ENCODE data around the gene TMEFF2. TPM values are rescaled to one million over a fixed set of nuclear protein-coding genes. Genes with fewer than 3 reads are reported as not detected.
"Not testable (repeated sequence)": the region's sequence is repeated elsewhere in the genome, so short reads cannot be mapped to it uniquely, and the experiment has no call there.

TMEFF2 gene
- total RNA-seq, 1 donor from 2014 or later, result not detected

DNA sequence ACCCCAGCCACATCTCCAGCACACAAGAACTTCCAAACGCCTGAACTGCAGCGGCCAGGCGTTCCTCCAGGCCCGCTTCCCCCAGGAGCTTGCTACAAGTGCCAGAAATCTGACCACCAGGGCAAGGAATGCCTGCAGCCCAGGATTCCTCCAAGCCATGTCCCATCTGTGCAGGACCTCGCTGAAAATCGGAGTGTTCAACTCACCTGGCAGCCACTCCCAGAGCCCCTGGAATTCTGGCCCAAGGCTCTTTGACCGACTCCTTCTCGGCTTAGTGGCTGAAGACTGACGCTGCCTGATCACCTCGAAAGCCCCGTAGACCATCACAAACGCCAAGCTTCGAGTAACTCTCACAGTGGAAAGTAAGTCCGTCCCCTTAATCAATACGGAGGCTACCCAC lies 62.1 kb downstream of the TMEFF2 start:
- intact Hi-C loops (cut with micrococcal nuclease), result not testable (repeated sequence)

DNA sequence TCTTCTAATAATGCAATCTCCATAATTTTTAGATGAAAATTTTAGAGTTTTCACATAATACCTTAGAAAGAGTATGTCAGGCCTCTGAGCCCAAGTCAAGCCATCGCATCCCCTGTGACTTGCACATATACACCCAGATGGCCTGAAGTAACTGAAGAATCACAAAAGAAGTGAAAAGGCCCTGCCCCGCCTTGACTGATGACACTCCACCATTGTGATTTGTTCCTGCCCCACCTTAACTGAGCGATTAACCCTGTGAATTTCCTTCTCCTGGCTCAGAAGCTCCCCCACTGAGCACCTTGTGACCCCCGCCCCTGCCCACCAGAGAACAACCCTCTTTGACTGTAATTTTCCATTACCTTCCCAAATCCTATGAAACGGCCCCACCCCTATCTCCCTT lies 64.4 kb downstream of the TMEFF2 start:
- intact Hi-C loops (cut with micrococcal nuclease), result not testable (repeated sequence)

DNA sequence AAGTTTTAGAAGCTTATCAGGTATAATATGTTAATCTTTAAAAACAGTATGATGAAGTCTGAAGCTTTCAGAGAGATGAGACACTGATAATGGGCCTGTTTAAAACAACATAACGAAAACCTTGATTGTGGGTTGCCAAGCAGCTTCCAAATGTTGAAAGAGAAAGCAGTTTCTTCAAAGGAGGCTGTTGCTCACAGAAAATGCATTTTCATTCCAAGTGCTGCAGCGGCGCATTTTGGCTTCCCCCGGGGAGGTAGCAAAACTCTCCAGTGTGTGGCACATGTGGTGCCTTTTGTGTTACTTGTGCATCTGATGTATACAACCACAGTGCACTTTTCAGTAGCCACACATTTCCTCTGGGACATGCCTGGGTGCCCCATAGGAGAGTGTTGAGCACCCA lies 66.1 kb downstream of the TMEFF2 start:
- intact Hi-C loops (cut with micrococcal nuclease), result no loop called here

DNA sequence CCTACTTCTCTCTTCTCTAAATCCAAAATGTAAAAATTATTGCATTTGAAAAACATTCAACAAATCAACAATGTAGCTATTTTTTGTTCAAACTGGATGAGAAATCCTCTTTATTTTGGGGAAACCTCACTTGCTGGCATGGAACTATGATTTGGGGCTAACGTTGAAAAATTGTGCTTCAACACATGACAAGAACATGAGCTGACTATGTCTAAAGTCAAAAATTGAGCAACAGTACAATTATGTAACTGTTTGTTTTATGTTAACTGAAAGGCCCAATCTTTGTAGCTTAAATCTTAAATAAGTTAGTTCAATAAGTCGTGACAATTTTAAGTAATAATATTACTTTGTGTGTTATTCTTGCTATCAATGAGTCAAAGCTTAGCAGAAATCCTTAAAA lies 67.3 kb downstream of the TMEFF2 start:
- intact Hi-C loops (cut with micrococcal nuclease), result no loop called here

DNA sequence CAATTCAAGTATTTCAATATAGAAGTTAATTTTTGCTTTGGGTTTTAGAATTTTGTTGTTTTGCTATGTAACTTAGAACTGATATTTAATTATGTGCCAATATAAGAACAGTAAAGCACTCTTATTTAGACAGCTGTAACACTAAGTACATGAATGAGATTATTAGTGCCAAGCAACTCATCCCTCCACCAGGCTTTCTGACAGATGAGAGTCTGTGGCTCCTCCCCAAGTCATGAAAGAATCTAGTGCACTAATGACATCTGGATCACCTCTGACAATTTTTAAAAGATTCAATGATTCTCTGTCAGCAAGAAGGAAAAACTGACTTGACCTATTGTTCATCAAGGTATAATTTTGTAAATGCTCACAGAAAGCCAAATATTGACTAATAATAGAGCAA lies 67.8 kb downstream of the TMEFF2 start:
- intact Hi-C loops (cut with micrococcal nuclease), result no loop called here

DNA sequence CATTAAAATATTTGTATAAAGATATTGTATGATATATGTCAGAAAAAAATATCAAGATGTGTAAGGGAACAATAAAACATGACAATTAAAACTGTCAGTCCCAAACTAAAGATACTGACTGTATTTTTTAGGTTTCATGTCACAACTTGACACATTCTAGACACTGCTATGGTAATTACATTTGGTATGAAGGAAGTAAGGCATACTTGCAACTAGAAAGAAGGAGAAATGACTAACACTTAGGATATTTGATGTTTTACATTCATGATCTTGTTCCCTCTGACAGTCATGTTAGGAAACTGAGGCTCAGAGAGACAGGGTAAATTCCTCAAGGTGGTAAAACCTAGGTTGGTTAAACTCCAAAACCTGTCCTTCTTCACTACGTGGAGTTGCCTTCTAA lies 68.3 kb downstream of the TMEFF2 start:
- intact Hi-C loops (cut with micrococcal nuclease), result no loop called here

DNA sequence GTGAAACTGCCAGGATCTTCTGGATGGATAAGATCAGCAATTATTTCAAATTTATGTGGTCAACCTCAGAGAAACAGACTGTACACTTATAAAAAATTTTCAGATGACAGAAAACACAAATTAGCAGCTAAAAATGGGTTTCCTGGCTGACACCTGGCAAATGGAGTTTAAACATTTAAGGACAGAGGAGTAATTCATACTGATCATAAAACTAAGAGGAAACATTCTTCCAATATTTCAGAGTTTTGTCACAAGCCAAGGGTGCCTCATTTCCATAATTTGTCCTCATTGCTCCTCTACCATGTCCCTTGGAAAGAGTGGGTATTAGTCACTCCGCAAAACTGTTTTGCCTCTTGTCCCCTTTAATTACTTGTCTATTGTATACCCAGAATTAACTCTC lies 70.2 kb downstream of the TMEFF2 start:
- intact Hi-C loops (cut with micrococcal nuclease), result no loop called here

DNA sequence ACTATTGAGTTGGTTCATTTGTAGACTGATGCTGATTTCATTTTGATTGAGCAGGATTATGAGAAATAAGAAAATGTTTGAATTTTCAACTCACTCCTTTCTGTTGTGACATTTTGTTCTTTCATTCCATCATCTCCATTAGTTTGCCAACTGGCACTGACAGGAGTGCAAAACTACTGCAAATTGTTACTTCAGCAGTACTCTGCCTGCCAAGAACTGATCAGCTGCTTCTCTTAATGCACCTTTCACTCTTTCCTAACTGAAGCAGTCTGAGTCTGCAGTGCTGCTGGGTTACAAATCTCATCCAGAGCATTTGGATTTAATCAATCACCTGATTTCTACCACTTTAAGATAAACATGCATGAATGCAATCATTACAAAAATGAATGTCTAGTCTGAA lies 70.9 kb downstream of the TMEFF2 start:
- intact Hi-C loops (cut with micrococcal nuclease), result no loop called here

DNA sequence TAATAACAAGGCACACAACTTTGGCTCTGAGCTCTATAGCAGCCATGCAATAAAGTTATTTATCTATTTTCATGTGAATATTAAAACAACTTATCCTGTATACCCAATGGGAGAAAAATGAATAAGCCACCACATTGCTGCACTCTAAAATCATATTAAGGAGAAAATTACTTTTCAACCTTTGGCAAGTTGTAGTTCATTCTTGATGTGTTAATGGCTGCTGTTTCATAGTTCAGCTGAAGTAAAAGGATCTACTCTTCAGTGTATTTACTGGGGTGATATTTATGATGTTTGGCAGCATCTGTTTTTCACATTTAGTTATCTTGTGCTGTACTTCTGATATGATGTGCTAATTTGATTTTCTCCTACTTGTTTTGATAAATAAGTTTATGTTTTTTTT lies 71.8 kb downstream of the TMEFF2 start:
- intact Hi-C loops (cut with micrococcal nuclease), result no loop called here

DNA sequence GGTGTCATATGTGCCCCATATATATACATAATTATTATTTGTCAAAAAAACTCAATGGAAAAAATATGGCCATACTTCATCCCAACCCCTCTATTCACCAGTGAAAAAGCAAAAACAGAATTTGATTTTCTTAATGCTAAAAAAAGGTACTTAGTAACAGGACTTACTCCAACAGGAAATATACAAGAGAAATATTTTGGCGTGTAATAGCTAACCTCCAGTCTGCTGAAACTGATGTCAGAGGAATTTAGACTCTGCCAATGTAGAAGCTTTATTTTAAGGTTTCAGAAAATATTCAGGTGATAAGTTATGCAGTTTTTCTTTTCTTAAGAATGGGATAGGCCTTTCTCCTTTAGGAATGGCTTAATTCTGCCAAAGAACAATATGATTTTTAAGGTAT lies 72.6 kb downstream of the TMEFF2 start:
- intact Hi-C loops (cut with micrococcal nuclease), result no loop called here

DNA sequence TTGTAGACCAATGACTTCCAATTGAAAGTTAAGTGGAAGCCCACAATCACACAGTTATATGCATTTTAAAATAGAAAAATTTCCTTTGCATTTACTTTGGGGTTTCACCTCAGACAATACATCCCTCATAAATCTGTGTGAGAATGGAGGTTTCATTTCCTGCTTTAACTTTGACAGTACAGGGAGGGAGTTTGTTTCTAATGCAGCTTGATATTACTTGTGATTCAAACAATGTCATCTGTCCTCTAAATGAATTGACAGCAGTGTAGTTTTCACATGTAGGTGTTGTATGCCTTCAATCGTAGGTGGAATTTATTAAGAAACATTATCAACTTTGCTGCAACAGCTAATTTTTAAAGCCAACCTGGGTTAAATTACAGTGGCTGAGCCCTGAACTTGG lies 75.2 kb downstream of the TMEFF2 start:
- intact Hi-C loops (cut with micrococcal nuclease), result no loop called here

DNA sequence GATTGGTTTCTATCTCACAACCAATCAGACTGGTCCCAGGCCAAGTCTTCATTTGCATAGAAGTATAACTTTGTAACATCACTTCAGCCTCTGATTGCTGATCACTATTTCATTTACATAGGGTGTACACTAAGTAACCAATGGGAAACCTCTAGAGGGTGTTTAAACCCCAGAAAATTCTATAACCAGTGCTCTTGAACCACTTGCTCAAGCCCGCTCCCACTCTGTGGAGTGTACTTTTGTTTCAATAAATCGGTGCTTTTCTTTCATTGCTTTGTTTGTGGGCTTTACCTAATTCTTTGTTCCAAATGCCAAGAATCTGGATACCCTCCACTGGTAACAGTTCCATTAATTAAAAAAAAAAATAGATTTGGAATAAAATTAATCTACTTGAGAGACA lies 77.0 kb downstream of the TMEFF2 start:
- intact Hi-C loops (cut with micrococcal nuclease), result no loop called here

DNA sequence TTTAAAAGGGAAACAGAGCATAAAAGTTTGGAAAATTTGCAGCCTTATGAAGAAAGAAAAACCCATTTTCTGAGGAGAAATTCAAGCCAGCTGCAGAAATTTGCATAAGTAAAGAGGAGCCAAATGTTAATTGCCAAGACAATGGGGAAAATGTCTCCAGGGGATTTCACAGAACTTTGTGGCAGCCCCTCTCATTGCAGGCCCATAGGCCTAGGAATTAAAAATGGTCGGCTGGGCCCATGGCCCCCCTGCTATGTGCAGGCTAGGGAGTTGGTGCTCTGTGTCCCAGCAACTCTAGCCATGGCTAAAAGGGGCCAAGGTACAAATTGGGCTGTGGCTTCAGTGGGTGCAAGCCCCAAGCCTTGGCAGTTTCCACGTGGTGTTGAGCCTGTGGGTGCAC lies 83.2 kb downstream of the TMEFF2 start:
- intact Hi-C loops (cut with micrococcal nuclease), result not testable (repeated sequence)

DNA sequence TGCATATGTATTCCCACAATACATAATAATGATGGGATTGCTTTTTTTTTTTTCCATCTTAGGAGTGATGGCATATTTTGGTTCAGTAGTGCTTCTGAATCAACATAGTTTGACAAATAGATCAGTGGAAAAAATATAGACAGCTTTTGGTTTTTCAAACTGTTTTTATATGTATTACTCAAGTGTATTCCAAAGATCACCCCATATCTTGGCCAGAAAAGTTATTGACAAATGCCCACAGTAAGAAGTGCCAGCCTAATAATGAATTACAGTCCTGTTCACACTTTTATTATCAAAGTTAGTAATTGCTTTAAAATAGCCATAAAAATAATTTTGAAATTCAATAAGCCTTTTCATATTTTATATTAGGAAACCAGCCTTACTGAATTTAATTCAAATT lies 95.0 kb downstream of the TMEFF2 start:
- intact Hi-C loops (cut with micrococcal nuclease), result no loop called here

DNA sequence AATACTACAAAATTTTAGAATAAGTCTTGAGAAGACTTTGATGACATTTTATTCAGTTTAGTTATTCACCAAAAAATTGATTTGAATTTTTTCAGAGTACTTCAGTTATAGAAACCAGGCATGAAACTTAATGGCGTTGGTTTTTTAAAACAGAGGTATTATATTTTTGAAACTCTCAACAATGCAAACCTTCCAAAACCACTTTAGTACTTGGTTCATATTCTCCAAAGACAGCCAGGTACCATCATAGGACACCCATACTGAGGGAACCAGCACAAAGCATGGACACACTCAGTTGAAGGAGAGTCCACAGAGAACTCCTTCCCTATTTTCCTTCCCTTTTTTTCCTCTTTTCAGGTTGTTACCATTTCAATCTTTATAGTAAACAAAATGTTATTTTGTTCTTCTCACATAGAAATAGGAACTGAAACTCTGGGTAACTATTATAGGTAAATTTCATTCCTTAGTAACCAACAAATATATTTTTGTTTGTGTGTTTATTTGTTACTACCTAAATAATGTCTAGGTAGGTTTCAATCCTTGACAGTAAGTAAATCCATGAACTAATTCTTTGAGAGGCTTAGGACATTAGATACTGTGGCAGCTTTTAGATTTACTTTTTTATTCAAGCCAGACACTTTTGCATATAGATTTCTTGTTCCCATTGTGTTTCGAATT lies 95.8 kb downstream of the TMEFF2 start:
- intact Hi-C loops (cut with micrococcal nuclease), result no loop called here

DNA sequence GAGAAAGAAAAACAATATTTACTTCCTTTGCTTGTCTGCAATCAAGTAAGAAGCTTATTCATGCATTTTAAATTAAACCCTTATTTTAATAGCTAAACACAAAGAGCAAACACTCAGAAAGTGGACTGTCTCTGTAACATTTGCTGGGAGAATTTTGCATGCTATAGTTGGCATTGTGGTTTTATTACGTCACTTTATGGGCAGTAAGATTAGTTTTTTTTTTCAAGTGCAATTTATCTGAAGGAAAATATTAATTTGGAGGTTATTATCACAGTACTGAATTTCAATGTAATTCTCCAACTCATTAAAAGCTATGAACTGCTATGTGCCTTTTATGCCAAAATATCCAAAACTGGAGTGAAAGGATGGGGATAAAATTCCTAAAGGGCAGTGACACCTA lies 103.3 kb downstream of the TMEFF2 start:
- intact Hi-C loops (cut with micrococcal nuclease), result no loop called here

DNA sequence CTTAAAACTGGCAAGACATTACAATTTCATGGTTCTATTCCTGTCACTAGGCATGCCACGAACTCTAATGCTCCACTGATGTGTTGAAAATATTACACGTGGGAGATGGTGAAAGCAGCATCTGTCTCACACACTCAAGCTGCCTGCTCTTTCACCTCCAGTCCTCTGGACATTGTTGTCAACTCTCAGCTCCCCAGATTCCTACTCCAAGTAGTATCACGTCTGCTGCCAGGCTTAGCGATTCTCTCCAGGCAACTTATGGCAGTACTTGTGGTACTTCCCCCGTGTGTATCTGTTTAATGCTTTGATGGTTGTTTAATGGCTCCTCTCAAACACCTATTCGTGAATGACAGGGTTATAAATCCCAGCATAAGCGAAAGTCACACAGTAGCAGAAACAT lies 103.8 kb downstream of the TMEFF2 start:
- intact Hi-C loops (cut with micrococcal nuclease), result no loop called here

DNA sequence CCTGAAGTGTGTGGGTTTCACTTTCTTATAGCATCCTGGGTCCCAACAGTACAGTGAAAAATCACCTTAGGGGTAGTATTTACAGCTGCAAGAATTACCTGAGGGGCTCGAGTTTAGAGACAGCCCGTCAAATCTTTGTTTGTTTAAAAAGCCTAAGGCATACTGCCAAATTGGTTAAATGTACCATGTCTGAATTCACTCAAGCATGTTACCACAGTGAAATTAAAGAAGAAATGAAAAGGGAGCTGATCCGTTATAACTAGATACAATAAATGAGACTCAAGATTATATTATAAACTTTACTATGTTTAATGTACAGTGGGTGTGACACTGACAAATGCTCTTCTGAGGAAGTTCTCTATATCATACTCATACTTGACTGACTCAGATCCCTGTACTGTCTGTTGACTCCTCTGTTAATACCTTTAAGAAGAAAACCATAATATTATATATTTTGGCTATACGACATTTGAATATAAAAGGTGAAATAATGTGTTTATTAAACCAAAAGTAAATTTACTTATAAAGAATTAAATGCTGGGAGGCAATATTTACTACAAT lies 107.3 kb downstream of the TMEFF2 start:
- intact Hi-C loops (cut with micrococcal nuclease), result no loop called here

DNA sequence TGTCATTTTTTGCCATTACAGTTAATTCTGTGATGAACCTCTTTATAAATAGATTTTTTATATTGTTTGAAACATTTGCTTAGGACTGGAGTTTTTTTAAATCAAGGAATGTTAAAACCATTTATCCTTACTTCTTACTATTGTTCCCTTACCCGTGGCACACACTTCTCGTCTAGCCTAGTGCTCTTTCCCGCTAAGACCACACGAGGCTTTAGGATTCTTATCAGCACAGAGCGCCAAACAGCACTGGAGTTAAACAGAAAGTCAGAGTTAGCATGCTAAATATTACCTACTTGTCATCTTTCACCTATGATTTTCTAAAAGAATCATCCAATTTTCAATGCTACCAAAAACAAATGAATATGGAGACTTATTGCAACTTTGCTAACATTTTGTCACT lies 112.6 kb downstream of the TMEFF2 start:
- intact Hi-C loops (cut with micrococcal nuclease), result no loop called here

DNA sequence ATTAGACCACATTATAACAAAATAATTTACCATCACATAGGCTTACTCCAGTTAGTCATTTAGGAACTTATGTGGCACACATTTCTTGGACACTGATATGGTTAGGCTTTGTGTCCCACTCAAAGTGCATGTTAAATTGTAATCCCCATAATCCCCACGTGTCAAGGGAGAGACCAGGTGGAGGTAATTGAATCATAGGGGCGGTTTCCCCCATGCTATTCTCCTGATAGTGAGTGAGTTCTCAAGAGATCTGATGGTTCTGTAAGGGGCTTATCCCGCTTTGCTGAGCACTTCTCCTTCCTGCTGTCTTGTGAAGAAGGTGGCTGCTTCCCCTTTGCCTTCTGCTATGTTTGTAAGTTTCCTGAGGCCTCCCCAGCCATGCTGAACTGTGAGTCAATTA lies 114.6 kb downstream of the TMEFF2 start:
- intact Hi-C loops (cut with micrococcal nuclease), result not testable (repeated sequence)

DNA sequence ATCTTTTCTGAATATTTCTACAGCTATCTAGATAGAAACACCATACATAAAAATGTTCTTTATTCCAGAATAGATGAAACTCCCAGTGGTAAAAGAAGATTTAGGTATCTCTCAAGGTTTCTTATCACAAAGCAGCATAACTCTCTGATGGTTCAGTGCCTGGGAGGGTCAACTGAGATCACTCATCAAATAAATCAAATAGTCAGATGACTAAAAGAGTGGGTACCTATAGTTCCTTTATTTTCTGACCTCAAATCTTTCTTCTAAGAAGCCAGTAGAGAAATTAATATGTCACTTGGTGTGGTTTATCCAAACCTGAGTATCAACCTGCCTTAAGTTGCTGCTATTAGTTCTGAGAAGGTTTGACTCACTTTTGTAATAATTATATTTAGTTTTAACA lies 120.9 kb downstream of the TMEFF2 start:
- intact Hi-C loops (cut with micrococcal nuclease), result no loop called here

DNA sequence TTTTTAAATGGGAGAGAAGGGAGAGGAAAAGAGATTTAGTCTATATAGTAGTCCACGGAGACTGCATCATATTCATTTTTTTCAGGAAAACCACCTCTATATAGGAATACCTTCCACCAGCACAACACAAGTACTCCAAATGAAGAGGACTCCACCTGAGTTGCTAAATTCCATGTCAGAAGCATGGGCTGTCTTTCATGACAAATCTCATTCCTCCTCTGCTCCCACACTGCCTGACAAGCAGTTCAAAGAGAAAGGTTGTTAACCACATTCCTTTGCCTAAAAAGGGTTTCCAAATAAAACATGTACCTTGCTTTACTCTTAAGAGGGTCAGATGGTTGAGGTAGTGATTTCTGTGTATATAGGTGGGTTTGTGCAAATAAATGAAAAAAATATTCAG lies 122.0 kb downstream of the TMEFF2 start:
- intact Hi-C loops (cut with micrococcal nuclease), result no loop called here

DNA sequence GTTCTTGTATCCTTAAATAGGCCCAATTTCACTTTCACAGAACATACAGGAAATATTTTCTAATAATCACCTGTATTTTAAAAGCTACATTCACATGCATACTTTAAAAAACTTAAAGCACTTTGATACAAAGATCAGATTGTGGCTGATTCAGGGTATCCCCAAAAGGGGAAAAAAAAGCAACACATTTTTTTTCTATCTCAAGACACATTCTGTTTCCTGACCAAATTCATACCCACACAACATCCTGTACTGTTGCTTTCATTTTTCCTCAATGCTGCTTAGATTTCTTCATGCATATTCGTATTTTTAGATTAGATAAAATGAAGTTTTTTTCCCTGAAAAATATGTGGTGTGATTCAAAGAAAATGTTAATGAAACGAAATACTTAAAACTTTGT lies 122.5 kb downstream of the TMEFF2 start:
- intact Hi-C loops (cut with micrococcal nuclease), result no loop called here

DNA sequence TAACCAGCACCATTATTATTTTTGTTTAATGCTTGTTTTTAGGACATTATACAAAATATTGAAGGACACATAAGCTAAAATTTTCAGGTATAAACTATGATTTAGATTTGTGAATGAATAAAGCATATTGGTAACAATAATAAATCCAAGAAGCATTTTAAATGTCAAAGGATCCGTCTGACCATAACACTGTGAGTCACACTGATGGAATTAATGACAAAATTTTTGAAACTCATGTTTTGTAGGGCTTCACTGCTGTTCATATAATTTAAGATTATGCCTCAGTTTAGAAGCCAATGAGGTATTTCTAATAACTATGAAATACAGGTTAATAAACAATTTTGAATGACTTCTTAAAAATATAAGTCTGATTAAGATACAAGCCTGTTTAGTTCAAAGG lies 124.6 kb downstream of the TMEFF2 start:
- intact Hi-C loops (cut with micrococcal nuclease), result no loop called here

All from T-helper 1 cell treated with Interleukin-12 subunit alpha and Interleukin-12 subunit beta and Interleukin-4 antibody, amounts not matched to agents 30 ng/mL and 1 ng/mL, for 36 hours (primary cell).